Measurements from ENCODE around the gene TAS2R7.
A peak's percentile ranks its signal among the peaks of the same experiment; 100 is the strongest.
"Not testable (repeated sequence)": the region's sequence is repeated elsewhere in the genome, so short reads cannot be mapped to it uniquely, and the experiment has no call there.

The TAS2R7 gene, protein sequence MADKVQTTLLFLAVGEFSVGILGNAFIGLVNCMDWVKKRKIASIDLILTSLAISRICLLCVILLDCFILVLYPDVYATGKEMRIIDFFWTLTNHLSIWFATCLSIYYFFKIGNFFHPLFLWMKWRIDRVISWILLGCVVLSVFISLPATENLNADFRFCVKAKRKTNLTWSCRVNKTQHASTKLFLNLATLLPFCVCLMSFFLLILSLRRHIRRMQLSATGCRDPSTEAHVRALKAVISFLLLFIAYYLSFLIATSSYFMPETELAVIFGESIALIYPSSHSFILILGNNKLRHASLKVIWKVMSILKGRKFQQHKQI

DNA sequence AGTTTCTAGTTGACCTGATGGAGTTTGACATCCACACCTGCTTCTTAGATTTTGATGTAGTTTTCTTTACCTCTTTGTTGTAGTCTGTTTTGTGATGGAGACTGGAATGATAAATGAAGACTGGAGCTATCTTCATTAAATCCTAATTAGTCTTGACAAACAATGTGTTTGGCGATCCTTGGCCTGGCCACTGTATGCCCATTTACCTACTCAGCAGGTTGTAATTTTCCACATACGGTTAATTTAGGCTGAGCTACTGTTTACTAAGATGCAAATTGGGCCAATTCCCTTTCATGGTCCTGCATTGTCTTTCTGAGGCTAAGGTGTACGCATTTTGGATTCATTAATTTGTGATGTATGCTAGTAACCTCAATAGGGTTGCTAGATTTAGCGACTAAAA is at the start of gene TAS2R7:
Gene TAS2R7, minus strand, starts transcription at position 41 of the 400 bp plus-strand sequence. CDS start 57 bp downstream, outside the sequence.
- DNase-seq, result no peak

GRCh38 chr12:10851243-10851858 is 48.9 kb upstream of the TAS2R7 start:
- no peak for DNase-seq

DNA sequence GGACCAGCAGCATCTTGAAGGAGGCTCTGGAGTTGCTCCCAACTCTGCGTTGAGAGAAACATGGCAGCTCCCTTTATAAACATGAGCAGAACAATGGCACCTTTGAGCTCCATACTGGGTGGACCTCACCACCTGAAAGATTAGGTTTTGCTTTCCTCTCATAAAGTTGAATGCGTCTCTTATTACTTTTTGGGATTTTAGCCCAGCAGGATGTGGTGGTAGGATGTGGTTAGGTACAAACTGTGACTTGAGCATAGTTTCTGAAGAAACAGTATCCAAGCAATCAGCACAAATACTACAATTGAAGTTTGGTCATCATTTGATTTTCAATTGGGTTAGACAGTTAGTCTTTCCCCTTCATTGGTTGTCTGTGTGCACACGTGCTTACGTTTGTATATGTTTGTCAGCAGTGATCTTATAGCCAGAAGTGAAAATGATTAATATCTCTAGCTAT is 47.0 kb upstream of the TAS2R7 start, which contains the start of gene PRR4:
Gene PRR4, minus strand, starts transcription at position 51 of the 454 bp plus-strand sequence. Its CDS starts 38 bp downstream, at position 13.
- DNase-seq, result no peak

- DNase-seq, result no peak
Observed at GRCh38 chr12:10847744-10848143, 45.3 kb upstream of the TAS2R7 start.

DNA sequence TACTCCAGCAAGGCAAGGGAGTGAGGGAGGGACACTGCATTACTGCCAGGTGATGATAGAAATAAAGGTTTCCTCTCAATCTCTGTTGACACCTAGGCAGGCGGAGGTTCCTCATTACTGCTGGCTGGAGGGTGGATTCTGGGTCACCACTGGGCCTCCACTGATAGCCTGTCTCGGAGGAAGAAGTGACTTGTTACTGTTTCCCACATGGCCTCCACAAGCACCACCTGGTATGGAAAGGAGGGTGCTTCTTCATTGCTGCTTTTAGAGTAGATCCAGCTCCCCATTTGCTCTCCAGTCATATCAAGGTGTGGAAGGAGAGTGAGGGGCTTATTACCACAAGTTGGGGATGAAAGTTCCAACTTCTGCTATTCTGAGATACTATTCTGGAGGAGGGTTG is 40.4 kb upstream of the TAS2R7 start:
- no peak for DNase-seq

- DNase-seq, result no peak
Observed at GRCh38 chr12:10838461-10838860, 36.0 kb upstream of the TAS2R7 start.

GRCh38 chr12:10829994-10830393 is 27.6 kb upstream of the TAS2R7 start:
- no peak for DNase-seq

- DNase-seq, result no peak
Observed at GRCh38 chr12:10826258-10826657, 23.8 kb upstream of the TAS2R7 start, which contains the start of gene TAS2R10. TAS2R10 (minus strand) TSS chr12:10826358; CDS start chr12:10826269, 89 bp downstream.

GRCh38 chr12:10824957-10825356 is 22.5 kb upstream of the TAS2R7 start:
- no peak for DNase-seq

GRCh38 chr12:10811883-10812536 is 9.6 kb upstream of the TAS2R7 start:
- no peak for DNase-seq

DNA sequence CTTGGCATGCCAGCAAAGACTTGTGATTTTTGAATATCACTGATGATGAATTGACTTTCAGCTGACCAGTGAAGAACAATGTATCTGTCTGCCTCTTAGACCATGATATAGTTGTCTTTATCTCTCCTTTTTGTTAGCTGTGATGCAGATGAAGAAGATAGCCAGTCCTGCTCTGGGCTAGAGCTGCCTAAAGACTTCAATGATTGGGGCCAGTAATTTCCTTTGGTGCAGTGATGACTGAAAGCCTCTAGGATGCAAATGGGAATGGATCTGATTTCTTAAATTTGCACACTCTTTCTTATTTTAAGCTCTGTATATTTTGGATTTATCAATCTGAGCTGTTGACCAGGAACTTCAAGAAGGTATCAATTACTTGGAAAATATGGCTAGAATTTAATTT is 7.6 kb upstream of the TAS2R7 start, which contains the start of gene TAS2R9:
Gene TAS2R9, minus strand, starts transcription at position 101 of the 400 bp plus-strand sequence. Its CDS starts 93 bp downstream, at position 8.
- DNase-seq, result no peak

GRCh38 chr12:10807186-10807585 is 4.8 kb upstream of the TAS2R7 start, which contains the start of gene TAS2R8:
TAS2R8 (minus strand) TSS chr12:10807286; CDS start chr12:10806980, 306 bp downstream.
- no peak for DNase-seq

DNA sequence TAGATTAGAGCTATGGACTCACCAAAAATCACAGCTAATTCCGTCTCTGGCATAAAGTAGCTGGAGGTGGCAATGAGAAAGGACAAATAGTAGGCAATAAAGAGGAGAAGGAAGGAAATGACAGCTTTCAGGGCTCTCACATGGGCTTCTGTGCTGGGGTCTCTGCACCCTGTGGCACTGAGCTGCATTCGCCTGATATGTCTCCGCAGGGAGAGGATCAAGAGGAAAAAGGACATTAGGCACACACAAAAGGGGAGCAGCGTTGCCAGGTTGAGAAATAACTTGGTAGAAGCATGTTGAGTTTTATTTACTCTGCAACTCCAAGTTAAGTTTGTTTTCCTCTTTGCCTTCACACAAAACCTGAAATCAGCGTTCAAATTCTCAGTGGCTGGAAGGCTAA is 686 bp downstream of the TAS2R7 start:
- DNase-seq, result no peak

- no peak for DNase-seq
Observed at GRCh38 chr12:10794222-10794621, 8.2 kb downstream of the TAS2R7 start.

DNA sequence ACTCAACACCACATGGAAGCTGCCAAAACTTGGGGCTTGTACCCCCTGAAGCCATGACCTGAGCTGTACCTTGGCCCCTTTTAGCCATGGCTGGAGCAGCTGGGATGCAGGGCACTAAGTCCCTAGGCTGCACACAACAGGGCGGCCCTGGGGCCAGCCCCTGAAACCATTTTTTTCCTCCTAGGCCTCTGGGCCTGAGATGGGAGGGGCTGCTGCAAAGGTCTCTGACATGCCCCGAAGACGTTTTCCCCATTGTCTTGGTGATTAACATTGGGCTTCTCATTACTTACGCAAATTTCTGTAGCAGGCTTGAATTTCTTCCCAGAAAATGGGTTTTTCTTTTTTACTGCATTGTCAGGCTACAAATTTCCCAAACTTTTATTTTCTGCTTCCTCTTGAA is 10.7 kb downstream of the TAS2R7 start:
- not testable (repeated sequence) for DNase-seq

- DNase-seq, result no peak
Observed at GRCh38 chr12:10783252-10783651, 19.2 kb downstream of the TAS2R7 start.

- peak; percentile 10 for DNase-seq
Observed at GRCh38 chr12:10779103-10779502, 23.3 kb downstream of the TAS2R7 start.

DNA sequence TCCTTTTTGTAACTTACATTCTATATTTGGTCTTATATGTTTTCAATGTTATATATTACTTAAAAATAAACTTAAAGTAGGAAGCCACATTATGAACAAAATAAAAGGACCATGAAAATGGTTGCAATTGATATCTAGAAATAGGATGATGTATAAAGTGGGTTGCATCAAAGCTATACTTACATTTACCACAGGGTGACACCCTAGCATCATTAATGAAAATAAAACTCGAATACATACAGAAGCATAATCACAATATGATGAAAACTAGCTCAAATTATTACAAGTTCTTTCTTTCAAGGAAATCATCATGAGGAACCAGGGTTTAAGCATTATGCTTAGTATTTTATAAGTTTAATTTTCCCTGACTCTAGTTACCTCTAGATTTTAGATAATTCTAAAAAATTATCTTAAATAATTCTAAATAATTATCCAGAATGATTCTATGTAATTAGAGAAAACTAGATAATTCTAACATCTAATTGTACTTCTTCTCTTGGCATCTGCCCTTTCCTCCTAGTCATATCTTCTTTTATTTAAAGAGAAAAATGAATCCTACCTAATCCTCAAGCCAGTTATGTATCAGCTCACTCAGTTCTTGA is 31.2 kb downstream of the TAS2R7 start:
- DNase-seq, result peak; percentile 58

DNA sequence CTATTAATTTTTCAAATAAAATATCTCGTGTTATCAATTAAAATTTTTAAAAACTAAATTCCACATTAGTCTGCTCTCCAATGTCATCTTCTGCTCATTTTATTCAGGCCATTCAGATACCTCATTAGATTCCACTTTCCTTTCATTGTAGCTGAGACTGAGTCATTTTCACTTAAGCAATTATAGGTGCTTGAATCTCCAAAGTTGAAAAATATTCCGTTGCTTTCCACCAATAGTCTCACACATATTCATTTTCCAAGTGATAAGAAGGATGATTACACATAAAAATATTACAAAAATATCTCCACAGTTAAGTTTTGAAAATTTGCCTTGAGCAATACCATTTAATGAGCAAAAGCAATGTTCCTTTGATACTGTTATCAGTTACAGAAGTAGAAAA is 42.8 kb downstream of the TAS2R7 start:
- DNase-seq, result no peak

- no peak for DNase-seq
Observed at GRCh38 chr12:10756194-10756593, 46.2 kb downstream of the TAS2R7 start.

DNA sequence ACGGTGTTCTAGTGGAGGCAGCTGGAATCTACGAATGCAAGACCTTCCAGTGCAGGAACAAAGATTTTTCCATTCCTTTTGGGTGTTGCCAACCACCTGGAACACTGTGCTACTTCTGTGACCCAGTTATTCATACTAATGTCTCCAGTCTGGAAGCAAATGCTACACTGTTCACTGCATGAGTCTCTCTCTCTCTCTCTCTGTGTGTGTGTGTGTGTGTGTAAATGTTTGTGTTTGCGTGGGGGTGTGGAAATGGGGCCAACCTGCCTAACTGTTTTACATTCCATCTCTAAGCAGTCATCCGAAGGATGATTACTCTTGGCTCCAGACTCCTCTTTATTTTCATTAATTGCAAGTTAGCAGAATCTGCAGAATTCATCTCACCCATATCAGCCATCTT is 49.4 kb downstream of the TAS2R7 start:
- no peak for DNase-seq
